ENCODE data around the gene AGAP6. TPM values are rescaled to one million over a fixed set of nuclear protein-coding genes. Genes with fewer than 3 reads are reported as not detected.
"Not testable (repeated sequence)": the region's sequence is repeated elsewhere in the genome, so short reads cannot be mapped to it uniquely, and the experiment has no call there.

AGAP6 gene
- total RNA-seq, 1 donor from 2014 or later: 19.2 TPM

DNA sequence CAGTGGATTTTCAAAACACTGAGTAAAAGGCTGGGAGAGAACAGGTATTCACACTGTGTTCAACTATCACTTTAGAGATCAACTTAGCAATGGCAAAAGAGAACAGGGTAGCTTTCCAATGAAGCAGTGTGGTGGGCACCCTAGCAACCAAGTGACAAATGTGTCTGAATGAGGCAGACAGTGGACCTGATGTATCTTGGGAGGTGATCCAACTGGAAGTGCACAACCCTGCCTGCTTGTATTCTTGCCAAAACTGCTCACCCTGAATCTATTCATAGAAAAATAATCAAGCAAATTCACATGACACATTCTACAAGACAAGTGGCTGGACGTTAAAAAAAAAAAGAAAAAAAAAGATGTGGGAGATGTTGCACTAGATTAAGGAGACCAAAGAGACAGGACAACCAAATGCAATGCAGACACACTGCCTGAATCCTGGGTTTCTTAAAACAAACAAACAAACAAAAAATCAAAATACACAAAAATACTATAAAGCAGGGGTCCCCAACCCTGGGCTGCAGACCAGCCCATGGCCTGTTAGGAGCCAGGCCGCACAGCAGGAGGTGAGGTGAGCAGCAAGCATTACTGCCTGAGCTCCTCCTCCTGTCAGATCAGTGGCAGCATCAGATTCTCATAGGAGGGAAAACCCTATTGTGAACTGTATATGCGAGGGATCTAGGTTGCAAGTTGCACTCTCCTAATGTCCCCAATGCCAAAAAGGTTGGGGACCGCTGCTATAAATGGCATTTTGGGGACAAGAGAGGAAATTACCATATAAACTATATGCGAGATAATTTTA is 67.5 kb downstream of the AGAP6 start:
- not testable (repeated sequence) for DNase-seq (ENCODE audit: low spot score, unreplicated experiment)

DNA sequence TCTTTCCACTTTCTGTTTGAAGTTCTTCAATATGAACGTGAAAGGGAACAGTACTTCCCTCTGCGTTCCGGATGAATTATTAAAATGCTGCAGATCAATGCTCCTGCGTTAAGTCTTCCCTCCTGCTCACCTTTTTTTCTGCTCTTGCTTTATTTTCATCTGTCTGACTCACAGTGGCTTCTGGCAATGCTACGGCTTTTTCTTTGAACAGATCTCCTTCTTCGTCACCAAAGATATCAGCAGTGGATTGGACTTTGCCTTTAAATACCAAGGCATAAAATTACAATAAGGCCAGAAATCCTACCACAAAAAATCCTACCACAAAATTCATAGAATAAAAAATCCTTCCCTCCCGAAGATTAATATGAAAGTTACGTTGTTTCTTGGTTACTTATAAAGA is 68.4 kb downstream of the AGAP6 start:
- H3K9me3 Mint-ChIP-seq (ENCODE audit: low read depth); H3K27ac Mint-ChIP-seq; H3K4me3 Mint-ChIP-seq (ENCODE audit: low read depth); H3K36me3 Mint-ChIP-seq (ENCODE audit: insufficient read depth); H3K4me1 Mint-ChIP-seq (ENCODE audit: low read depth); DNase-seq (ENCODE audit: low spot score, unreplicated experiment): not testable (repeated sequence)
- peaks cover 20% of the 10 kb centered on the region for H3K27me3 Mint-ChIP-seq

More for the DNA sequence above, 67.5 kb downstream of the AGAP6 start:
- peaks cover 16% of the 10 kb centered on the region for H3K27me3 Mint-ChIP-seq
- not testable (repeated sequence) for H3K4me3 Mint-ChIP-seq (ENCODE audit: low read depth); H3K36me3 Mint-ChIP-seq (ENCODE audit: insufficient read depth); H3K9me3 Mint-ChIP-seq (ENCODE audit: low read depth); H3K4me1 Mint-ChIP-seq (ENCODE audit: low read depth); H3K27ac Mint-ChIP-seq

DNA sequence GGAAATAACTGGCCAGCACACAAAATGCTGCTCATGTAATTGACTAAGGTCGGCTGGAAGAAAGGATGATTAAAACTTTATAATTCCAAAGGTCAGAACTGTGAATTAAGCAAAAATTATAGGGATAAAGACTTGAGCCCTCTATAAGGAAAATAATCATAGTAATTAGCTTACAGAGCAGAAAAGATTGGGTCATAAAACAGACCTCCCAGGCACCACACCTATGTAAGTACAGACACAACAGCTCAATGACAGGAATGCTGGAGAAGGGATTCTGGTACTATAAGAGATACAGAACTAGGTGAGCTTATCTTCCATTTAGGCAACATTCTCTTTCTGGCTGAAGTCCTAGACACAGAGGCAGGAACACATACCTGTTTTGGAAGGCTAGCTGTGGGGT is 70.5 kb downstream of the AGAP6 start:
- not testable (repeated sequence) for DNase-seq (ENCODE audit: low spot score, unreplicated experiment); H3K36me3 Mint-ChIP-seq (ENCODE audit: insufficient read depth); H3K4me3 Mint-ChIP-seq (ENCODE audit: low read depth); H3K27ac Mint-ChIP-seq; H3K4me1 Mint-ChIP-seq (ENCODE audit: low read depth); H3K9me3 Mint-ChIP-seq (ENCODE audit: low read depth)
- peaks cover 31% of the 10 kb centered on the region for H3K27me3 Mint-ChIP-seq

DNA sequence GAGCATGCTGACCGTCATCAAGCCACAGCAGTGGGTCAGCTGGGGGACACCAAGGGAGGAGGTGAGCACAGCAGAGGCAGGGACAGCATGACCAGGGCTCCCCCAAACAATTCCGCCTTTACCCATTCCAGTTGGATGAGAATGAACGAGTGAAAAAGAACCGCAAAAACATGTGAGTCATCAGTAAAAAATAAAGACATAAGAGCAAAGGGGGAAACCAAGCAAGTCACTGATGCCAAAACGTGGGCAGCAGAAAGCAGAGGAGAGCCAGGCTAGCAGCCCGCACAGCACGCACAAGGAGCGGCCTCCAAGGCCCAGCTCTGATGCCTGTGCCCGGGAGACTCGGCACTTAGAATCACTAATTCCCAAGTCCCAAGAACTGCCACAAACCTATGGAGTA is 71.7 kb downstream of the AGAP6 start:
- not testable (repeated sequence) for H3K4me1 Mint-ChIP-seq (ENCODE audit: low read depth); H3K4me3 Mint-ChIP-seq (ENCODE audit: low read depth); H3K27ac Mint-ChIP-seq; H3K9me3 Mint-ChIP-seq (ENCODE audit: low read depth); H3K36me3 Mint-ChIP-seq (ENCODE audit: insufficient read depth); DNase-seq (ENCODE audit: low spot score, unreplicated experiment)
- peaks cover 31% of the 10 kb centered on the region for H3K27me3 Mint-ChIP-seq

Other genes starting within 250 kb of the AGAP6 start
- 9.1 and 11.7 TPM in 2 replicates for gene OGDHL, start 226.1 kb upstream of the AGAP6 start, total RNA-seq
- gene PARG, start 46.4 kb upstream of the AGAP6 start, total RNA-seq: 56.2 and 57.8 TPM in 2 replicates
- 19.2 and 19.6 TPM in 2 replicates for gene TIMM23B, start 46.4 kb upstream of the AGAP6 start, total RNA-seq
- gene WASHC2A, start 79.5 kb downstream of the AGAP6 start, total RNA-seq: 40.4 and 50.5 TPM in 2 replicates

All from progenitor cell of endocrine pancreas (in vitro differentiated cells).